Ramos (cell line): Measurements from ENCODE around the gene TMEM217.

Source experiments
- in situ Hi-C: fragments of 300-500 bp; cut with MboI; formaldehyde crosslinking; loops from one replicate; pipeline ENCODE4 v1.14.3; 2022; ENCODE audit warnings: low sequenced_read_pairs; ENCODE audit not compliant: unreplicated experiment

The TMEM217 gene

DNA sequence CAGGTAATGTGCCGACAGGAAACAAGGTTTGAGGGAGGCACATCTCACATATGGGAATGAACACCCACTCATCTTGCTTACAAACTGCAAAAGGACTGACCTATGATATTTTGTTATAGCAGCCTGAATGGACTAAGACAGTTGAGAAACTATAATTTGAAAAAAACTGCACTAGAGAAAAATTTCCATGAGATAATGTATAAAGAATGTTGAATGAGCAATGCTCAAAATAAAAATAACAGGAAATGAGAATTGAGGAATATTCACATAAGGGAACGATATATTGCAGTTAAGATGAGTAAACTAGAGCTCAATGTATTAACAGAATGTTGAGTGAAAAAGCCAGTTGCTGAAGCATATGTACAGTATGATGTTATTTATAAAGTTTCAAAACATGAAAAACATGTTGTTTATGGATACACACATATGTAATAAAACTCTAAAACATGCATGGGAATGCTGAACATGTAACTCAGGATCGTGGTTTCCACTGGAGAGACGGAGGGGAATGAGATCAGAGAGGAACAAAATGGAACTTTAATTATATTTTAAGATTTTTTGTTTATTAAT is 6.6 kb downstream of the TMEM217 start:
- in situ Hi-C loops, result no loop called here

DNA sequence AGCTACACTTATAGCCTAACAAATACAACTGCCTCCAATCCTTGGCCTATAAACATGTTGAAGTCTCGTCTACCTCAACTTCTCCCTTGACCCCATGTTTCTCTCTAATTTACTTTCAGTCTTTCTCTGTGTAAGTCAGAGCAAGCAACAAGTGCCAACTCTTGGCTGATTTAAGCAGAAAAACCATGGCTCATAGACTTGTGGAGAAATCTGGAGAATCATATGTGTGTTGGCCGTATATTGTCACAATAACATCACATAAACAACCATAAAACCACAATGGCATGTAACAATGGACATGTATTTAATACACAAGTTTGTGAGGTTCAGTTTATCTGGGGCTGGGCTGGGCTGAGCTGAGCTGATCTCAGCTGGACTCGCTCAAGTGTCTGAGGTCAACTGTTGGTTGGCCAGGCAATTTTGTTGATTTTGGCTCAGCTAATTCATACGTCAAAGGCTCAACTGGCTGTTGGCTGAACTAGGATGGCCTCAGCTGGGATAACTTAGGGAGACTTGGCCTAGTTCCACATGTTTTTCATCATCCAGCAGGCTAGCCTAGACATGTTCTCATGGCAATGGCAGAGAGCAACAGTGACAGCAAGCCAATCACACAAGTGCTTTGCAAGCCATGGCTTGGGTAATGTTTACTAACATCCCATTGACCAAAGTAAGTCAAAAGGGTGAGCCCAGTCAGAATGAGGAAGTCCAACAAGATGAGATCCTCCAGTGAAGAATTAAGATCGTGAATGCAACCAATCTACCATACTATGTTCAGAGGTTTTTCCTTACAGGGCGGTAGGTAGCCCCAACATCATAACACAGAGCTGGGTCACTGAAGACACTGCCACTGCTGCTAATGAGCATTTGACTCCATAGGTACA is 13.3 kb downstream of the TMEM217 start:
- in situ Hi-C loops, result no loop called here

DNA sequence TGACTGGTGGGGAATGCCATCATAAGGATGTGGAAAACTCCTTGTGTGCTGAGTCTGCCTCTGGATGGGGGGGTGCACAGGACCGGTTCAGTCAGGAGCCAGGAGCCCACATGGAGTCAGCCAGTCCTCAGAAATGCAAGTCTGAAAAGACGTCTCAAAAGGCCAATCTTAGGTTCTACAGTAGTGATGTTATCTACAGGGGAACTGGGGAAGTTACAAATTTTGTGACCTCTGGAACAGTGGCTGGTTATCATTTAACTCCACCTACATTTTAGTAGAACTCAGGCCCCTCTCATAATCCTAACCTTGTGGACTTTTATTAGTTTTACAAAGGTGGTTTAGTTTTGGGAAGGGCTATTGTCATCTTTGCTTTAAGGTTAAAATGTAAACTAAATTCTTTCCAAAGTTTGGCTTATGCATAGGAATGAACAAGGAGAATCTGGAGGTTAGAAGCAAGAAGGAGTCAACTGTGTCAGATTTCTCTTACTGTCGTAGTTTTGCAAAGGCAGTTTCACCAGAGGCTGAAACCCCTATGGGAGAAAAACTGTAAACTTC is 14.1 kb downstream of the TMEM217 start:
- in situ Hi-C loops, result no loop called here

DNA sequence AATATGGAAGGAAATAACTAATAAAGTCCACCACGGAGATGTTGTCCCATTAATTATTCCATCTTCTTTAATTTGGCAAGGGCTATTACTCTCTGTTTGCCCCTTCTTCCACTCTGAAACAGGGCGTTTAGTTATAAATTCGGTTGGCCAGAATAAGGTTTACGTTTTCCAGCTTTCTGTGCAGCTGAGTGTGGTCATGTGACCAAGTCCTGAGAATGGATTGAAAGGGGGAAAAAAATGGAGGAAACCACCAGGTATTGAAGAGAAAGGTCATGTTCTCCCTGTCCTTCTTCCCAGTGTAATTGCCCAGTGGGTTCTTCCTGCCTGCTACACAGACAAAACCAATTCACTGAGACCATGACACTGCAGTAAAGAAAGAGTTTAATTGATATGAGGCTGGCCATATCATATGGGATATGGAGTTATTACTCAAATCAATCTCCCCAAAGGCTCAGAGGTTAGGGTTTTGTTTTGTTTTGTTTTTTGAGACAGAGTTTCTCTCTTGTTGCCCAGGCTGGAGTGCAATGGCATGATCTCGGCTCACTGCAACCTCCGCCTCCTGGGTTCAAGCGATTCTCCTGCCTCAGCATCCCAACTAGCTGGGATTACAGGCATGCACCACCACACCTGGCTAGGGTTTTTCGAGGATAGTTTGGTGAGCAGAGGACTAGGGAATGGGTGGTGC is 14.7 kb downstream of the TMEM217 start:
- in situ Hi-C loops, result no loop called here

DNA sequence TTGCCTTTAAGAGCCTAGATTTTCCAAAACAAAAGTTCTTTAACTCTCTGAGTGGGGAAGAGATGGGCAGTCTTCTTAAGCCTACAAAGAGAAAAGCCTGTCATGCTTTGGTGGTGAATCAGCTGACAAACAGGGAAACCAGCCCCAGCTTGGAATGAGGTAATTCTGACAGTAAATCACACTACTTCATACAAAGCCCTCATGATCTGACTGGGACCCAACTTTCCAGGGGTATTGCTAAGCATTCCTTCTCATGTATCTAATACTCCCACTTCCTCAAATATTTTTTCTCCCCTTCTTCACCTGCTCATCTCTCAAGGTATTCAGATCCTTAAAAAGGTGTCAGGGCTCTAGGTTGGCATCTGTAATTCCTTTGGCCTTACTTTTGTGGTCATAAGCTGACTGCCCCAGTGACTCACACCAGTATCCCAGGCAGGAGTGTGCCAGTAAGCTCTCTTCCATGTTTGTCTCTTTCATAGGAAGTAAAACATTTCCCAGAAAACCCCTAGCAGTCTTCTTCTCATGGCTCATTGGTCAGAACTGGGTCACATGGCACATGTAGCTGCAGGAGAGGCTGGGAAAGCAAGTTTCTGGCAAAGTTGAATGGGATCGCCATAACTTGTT is 15.4 kb downstream of the TMEM217 start:
- in situ Hi-C loops, result no loop called here

DNA sequence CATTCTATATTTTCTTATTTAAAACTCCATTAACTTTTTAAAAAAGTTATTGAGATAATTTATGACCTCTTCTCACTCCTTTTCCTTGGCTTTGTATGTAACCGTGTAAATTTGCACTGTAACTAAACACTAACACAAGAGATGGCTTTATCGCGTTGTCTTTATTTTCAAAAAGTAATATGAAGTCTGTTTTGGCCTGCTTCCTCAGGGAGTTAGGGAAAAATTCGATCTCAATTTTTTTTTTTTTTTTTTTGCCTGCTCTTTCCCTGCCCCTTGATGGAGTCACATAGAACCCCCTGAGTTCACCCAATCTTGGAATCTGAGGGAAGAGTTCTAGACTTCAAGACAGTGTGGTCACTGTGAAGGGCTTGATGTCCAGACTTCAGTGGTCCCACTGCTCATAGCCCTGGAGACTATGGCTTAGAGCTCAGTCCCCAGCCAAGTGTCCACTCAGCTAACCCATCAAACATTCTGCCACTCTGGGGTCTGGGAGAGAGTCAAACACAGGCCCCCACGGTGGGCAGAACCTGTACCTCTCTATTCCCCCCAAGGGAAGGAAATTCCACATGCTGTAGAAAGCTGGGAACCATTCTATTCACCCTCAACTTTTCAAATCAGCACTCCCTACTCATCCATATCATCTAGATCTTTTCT is 16.0 kb downstream of the TMEM217 start:
- in situ Hi-C loops, result no loop called here

DNA sequence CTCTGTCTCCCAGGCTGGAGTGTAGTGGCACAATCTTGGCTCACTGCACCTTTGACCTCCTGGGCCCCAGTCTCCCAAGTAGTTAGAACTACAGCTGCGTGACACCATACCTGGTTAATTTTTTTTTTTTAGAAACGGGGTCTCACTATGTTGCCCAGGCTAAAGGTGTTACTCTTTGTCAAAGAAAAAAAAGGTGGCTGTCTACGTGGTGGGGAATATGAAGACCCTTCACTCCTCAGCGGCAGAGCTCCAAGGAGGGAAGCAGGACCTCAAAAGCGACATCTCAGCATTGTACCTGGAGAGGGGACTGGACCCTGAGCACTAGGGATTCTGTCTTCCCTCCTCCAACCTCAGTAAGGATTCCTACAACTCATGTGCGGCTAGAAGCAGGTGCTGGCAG is 16.8 kb downstream of the TMEM217 start:
- in situ Hi-C loops, result no loop called here

DNA sequence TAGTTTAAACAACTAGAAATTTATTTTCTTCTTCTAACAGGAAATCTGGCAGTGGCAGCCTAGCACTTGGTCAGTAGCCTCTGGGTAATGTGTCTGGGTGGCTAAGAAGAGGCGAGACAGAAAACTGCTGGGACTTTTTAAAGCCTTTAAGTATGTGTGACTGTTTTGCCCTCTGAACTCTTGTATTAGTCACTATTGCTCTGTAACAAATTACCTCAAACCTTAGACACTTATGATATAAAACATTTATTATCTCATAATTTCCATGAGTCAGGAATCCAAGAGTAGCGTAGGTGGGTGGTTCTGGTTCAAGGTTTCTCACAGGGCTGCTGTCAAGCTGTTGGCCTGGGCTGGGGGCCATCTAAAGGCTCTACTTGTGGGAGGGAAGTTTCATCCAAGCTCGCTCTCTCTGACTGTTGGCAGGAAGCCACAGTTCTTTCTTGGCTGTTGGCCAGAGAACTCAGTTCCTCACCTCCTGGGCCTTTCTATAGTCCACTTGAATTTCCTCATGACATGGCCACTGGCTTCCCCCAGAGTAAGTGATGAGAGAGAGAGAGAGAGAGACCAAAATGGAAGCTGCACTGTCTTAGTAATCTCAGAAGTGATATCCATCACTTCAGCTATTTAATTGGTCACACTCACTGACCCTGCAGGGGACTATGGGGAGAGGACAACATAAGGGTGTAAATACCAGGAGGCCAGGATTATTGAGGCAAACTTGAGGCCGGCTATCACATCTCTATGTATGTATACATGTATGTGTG is 17.8 kb downstream of the TMEM217 start:
- in situ Hi-C loops, result no loop called here

DNA sequence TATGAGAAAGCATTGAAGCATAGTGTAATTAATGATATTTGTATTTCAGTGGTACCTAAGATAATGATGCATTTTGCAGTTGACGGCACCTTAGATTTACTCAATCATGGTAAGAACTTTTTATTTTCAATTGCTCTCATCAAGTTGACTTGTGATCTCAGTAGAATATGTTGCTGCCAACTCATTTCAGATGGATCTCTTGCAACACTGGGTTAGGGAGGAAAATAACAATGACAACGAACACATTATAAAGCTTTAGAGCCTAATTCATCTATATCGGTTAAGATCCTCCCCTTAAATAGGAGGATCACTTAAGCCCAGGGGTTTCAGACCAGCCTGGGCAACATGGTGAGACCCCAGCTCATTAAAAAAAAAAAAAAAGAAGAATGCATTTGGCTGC is 18.4 kb downstream of the TMEM217 start:
- in situ Hi-C loops, result no loop called here

DNA sequence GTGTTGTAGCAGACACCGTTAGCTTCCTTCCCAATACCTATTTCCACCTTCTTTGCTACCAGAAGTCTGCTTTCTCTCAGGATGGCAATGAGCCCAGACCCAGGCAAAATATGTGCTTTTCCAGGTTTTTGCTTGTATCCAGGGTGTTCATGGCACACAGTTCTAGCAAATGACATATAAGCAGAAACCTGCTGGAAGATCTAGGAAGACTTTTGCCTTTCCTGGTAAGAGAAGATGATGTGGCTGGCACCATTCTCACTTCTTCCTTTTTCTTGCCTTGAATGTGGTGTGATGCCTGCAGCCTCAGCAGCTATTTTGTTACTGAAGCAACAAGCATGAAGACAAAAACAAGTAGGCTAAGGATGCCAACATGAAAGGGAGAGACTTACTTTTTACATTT is 19.6 kb downstream of the TMEM217 start:
- in situ Hi-C loops, result no loop called here

DNA sequence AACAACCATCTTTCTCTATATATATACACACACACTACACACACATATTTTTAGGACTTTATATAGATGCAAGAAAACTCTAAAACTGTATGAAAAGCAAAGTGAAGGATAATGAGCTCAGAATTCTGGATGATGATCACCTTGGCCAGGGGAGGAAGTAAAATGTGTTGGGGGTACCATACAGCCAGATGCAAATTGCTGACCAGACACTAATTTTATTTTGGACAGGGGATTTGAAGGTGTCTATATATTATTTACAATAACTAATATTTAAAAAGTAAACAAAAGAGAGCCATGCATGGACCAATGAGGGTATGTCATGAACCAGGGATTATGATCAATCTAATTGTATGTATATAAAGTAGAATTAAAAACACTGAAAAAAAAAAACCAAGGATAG is 20.2 kb downstream of the TMEM217 start:
- in situ Hi-C loops, result no loop called here

DNA sequence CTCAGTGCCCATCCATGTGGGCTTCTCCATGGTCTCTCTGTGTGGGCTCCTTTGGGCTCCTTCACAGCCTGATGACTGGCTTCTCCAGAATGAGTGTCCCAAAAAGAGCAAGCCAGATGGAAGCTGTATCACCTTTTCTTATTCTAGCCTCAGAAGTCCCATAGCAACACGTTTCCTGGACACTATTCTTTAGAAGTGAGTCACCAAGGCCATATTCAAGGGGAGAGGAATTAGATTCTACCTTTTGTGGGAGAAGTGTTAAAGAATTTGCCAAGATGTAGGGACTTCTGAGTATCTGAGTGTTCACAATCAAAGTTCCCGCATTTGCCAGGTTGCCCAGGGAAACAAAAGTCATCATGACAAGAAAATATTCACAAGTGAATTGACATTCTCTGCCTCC is 21.0 kb downstream of the TMEM217 start:
- in situ Hi-C loops, result no loop called here

DNA sequence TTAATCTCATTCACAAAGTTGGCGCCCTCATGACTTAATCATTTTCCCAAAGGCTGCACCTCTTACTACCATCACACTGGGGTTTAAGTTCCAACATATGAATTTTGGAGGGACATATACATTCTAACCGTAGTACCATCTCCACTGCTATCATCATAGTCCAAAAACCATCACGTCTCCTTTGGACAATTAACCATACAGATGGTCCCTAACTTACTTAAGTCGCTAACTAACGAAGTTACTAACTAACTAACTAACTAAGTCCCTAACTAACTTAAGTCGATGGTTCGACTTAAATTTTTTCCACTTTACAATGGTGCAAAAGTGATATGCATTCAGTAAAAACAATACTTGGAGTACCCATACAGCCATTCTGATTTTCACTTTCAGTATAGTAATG is 24.4 kb downstream of the TMEM217 start:
- in situ Hi-C loops, result no loop called here

DNA sequence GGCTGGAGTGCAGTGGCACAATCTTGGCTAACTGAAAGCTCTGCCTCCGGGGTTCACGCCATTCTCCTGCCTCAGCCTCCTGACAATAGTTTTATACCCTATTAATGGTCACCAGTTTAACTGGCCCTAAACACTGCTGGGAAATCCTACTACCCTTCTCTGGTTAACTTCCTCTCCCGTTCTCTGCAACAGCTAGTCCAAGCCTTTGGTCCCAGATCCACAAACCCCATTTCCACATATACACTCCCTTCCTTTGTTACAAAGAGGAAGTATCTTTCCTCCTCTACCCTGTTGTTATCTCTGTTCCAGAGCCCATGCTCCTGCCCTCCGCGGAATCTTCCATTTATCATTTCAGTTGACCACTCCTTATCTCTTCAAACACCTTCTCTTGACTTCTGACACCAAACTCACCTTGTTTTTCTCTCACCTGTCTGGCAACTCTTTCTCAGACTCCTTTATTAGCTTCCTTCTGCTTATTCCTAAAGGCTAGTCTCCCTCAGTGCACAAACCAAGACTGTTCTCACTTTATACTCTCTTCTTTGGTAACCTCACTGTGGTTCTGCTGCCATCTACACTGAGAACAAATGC is 25.4 kb downstream of the TMEM217 start:
- in situ Hi-C loops, result no loop called here

DNA sequence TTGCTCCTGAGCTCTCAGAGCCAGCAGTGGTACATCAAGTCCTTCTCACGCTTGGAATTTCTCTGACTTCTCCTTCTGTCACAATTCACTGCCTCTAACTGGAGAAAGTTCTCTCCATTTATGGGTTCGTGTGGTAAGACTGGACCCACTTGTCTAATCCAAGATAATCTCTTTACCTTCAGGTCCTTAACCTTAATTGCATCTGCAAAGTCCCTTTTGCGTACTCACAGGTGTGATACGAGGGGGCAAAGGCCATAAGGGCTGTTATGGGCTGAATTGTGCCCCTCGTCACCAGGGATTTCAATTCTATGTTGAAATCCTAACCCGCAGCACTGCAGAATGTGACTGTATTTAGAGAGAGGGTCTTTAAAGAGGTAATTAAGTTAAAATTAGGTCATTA is 27.8 kb downstream of the TMEM217 start:
- in situ Hi-C loops, result no loop called here

DNA sequence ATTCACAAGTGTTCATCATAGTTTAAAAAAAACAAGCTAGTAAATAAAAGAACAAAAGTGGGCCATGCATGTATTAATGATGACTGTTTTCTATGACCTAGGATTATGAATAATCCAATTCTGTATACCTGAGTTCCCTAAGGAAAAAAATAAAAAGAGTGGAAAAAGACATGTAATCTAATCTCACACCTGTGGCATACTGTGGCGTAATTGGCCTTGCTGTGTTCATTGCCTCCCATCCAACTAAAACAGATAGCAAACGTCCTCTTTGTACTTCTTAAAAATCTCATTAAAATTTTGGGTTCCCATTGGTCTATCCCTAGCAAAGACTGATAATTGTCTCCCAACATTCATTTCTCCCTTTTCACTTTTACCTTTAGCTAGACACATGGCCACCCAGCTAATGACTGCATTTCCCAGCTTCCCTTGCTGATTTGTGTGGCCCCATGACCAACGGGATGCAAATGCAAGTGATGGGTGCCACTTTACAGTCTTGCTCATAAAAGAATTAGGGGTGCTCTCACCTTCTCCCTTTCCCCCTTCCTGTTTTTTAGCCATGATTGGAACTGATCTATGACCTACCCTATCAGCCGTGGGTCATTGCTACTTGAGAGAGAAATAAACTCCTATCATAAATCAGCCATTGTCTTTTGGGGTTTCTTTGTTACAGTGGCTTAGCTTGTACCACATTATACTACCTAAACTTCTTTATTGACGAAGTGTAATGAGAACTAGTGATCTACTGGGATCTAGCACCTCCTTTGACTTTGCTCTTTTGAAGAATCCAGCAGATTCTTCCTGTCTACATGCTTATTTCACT is 32.4 kb downstream of the TMEM217 start:
- in situ Hi-C loops, result no loop called here

DNA sequence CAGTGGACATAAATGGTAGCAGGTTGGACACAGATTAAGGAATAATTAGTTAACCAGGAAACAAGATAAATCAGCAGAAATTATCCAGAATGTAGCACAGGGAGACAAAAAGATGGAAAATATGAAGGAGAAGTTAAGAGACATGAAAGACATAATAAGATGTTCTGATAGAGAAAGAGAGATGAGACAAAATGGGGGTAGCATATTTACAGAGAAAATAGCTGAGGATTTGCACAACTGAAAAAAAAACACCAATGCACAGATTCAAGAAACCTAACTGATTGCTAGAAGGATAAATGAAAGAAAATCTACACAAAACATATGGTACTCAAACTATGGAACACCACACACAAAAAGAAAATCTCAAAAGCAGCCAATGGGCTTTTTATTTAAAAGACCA is 35.0 kb downstream of the TMEM217 start:
- in situ Hi-C loops, result no loop called here
